ENCODE data around the gene CALN1. TPM values are rescaled to one million over a fixed set of nuclear protein-coding genes. Genes with fewer than 3 reads are reported as not detected.
"Not testable (repeated sequence)": the region's sequence is repeated elsewhere in the genome, so short reads cannot be mapped to it uniquely, and the experiment has no call there.

Gene CALN1
- total RNA-seq, 1 donor from 2014 or later: not detected

DNA sequence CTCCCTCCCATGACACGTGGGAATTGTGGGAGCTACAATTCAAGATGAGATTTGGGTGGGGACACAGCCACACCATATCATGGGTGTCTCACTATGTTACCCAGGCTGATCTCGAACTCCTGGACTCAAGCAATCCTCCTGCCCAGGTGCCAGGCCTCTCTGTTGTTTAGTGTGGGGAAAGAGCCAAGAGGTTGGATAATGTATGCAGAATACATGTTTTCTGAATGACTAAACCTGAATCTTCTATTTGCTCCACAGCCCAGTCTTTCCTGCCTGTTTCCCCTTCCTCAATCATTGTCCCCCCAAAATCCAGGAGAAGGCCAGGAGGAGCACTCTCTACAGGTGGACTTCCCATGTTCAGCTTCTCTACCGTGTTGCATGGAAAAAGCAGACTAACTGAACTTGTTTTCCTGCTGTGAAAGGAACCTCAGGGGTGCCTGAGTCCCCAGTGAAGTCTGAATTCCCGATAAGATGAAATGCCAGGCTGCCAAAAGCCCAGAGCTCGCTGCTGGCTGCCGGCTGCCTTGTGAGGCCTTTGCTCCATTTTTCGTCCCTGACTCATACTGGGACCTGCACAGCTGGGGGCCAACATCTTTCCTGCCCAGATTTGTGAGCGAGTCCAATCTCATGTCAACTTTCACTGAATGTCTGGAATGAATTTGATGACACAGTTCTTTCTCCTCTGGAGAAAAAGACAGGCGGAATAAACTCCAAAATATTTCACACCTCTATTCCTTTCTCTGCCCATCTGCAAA is 588.0 kb downstream of the CALN1 start:
- TF ChIP-seq, protein P1, sequence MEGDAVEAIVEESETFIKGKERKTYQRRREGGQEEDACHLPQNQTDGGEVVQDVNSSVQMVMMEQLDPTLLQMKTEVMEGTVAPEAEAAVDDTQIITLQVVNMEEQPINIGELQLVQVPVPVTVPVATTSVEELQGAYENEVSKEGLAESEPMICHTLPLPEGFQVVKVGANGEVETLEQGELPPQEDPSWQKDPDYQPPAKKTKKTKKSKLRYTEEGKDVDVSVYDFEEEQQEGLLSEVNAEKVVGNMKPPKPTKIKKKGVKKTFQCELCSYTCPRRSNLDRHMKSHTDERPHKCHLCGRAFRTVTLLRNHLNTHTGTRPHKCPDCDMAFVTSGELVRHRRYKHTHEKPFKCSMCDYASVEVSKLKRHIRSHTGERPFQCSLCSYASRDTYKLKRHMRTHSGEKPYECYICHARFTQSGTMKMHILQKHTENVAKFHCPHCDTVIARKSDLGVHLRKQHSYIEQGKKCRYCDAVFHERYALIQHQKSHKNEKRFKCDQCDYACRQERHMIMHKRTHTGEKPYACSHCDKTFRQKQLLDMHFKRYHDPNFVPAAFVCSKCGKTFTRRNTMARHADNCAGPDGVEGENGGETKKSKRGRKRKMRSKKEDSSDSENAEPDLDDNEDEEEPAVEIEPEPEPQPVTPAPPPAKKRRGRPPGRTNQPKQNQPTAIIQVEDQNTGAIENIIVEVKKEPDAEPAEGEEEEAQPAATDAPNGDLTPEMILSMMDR (conservative IDR thresholded peaks at IDR 0.05; ENCODE audit: low read depth, low read length): no peak
- no peak for DNase-seq (ENCODE audit: low read depth)
- no peak overlapping the region for H3K4me3 ChIP-seq (ENCODE audit: low read depth, low read length)

DNA sequence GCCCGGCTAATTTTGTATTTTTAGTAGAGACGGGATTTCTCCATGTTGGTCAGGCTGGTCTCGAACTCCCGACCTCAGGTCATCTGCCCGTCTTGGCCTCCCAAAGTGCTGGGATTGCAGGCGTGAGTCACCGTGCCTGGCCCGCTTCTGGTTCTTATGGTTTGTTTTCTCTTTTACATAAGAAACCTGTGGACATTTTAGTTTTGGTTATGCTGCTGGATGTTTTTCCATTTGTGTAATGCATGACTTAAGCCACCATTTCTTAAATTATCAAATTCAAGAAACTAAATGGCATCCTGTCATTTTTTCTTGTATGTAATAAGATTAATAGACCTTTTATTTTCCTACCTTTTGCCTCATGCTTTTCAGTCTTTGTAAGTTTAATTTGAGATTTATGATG is 589.7 kb downstream of the CALN1 start:
- H3K4me3 ChIP-seq (ENCODE audit: low read depth, low read length); DNase-seq (ENCODE audit: low read depth): not testable (repeated sequence)

DNA sequence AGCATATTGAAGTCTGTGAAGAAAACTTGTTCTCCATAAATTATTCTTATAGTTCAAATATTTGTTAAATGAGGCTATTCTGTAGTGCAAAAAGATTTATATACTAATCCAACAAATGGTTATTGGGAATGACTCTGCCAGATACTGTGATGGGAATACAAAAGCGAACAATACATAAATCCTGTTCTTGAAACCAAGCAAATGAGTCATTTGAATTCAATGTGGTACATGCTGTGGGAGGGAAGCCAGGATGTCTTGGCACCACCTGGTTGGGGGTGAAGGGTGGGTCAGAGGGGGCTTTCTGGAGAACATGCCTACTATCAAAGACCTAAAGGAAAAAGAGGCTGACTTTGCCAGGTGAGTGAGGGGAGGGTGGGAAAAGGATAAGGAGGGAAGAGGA is 594.2 kb downstream of the CALN1 start:
- DNase-seq (ENCODE audit: low read depth): no peak

DNA sequence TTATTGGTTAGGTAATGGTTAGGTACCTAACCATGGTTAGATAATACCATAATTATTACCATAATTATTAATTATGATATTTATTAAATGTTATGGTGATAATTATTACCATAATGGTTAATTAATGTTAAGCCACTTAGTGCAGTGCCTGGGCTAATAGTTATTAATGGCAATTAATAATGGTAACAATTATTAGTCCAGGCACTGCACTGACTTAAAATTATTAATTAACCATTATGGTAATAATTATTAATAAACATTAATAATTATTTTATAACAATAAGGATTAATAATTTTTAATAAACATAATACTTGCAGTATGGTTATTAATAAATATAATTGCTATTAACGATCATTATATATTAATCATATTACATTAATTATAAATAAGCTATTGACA is 604.0 kb downstream of the CALN1 start:
- no peak for DNase-seq (ENCODE audit: low read depth)
- no peak overlapping the region for H3K4me3 ChIP-seq (ENCODE audit: low read depth, low read length)
- TF ChIP-seq, protein P1 (conservative IDR thresholded peaks at IDR 0.05; ENCODE audit: low read depth, low read length): no peak

More for the DNA sequence above, 594.2 kb downstream of the CALN1 start:
- no peak overlapping the region for H3K4me3 ChIP-seq (ENCODE audit: low read depth, low read length)
- TF ChIP-seq, protein P1 (conservative IDR thresholded peaks at IDR 0.05; ENCODE audit: low read depth, low read length): no peak

DNA sequence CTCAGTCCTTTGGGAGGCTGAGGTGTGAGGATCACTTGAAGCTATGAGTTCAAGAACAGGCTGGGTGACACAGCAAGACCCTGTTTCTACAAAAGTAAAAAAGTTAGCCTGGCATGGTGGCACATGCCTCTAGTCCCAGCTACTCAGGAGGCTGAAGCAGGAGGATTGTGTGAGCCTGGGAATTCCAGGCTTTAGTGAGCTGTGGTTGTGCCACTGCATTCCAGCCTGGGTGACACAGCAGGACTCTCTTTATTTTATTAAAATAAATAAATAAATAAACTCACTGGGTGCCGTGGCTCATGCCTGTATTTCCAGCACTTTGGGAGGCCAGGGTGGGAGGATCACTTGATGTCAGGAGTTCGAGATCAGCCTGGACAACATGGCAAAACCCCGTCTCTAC is 607.9 kb downstream of the CALN1 start:
- DNase-seq (ENCODE audit: low read depth): no peak
- H3K4me3 ChIP-seq (ENCODE audit: low read depth, low read length): no peak overlapping the region
- TF ChIP-seq, protein P1 (conservative IDR thresholded peaks at IDR 0.05; ENCODE audit: low read depth, low read length): no peak

DNA sequence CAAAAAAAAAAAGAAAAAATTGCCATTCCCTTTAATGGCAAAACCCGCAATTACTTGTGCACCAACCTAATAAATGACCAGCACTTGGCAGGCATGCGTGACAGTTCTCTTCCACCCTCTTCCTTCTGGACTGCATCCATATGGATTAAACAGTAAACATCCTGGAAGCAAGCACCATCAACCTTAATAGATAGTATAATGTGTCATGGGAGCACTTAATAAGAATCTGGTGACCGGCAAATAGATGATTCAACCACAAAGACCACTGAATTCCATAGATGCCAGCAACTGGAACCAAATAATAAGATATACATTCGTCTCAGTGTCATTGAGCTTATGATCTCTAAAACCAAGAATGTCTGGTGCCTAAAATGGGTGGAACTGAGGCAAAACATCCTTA is 610.2 kb downstream of the CALN1 start:
- TF ChIP-seq, protein P1 (conservative IDR thresholded peaks at IDR 0.05; ENCODE audit: low read depth, low read length): no peak
- H3K4me3 ChIP-seq (ENCODE audit: low read depth, low read length): no peak overlapping the region
- no peak for DNase-seq (ENCODE audit: low read depth)

DNA sequence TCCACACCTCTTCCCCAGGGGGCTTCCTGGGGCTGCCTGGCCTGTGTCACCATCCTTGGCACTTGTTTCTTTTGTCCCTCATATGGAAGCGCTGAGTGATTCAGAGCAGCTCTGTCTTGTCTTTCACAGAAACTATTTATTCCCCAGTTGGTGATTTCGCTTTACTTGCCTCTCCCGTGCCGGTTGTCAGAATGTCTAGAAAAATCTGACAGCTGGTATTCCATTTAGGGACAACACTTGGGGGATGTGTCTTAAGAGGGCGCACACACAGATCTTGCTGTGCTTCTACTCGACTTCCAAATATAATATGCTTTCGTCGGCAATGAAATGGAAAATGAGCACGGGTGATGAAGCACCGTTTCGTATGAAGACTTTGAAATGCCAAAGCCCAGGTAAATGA is 611.8 kb downstream of the CALN1 start:
- no peak for DNase-seq (ENCODE audit: low read depth)
- no peak overlapping the region for H3K4me3 ChIP-seq (ENCODE audit: low read depth, low read length)

More for the DNA sequence above, 611.8 kb downstream of the CALN1 start:
- TF ChIP-seq, protein P1 (conservative IDR thresholded peaks at IDR 0.05; ENCODE audit: low read depth, low read length): no peak

All from epithelial cell of proximal tubule (primary cell).